Upper lobe of left lung (tissue), 4 donors: ENCODE measurements around the gene CYP26B1.

Experiments
- EP300 ChIP-seq, 4 donors: sonication (generic); formaldehyde crosslinking; IDR thresholded peaks; one replicate each; pipeline ENCODE4 v1.5.1; 2017; ENCODE audit warnings: antibody characterized with exemption in 4 of 4, control low read depth in 2 of 4
- POLR2A ChIP-seq, 4 donors: fragments of 450-650 bp; IDR thresholded peaks; one replicate each; pipeline ENCODE4 v1.5.1; 2016 to 2017; ENCODE audit warnings: antibody characterized with exemption in 4 of 4, mild to moderate bottlenecking in 2 of 4
- POLR2AphosphoS5 ChIP-seq, 2 donors: sonication (generic); formaldehyde crosslinking; IDR thresholded peaks; one replicate each; pipeline ENCODE4 v1.5.1; 2017; ENCODE audit warnings: antibody characterized with exemption in 2 of 2
- TF ChIP-seq, protein P1 (sequence below), 6 experiments: fragments of 450-650 bp in 4 of 6; fragments of 200-600 bp in 2 of 6; sonication (generic) in 2 of 6; IDR thresholded peaks; one replicate each; pipeline ENCODE4 v1.5.1; 2016 to 2019; ENCODE audit warnings: antibody characterized with exemption in 6 of 6

DNA sequence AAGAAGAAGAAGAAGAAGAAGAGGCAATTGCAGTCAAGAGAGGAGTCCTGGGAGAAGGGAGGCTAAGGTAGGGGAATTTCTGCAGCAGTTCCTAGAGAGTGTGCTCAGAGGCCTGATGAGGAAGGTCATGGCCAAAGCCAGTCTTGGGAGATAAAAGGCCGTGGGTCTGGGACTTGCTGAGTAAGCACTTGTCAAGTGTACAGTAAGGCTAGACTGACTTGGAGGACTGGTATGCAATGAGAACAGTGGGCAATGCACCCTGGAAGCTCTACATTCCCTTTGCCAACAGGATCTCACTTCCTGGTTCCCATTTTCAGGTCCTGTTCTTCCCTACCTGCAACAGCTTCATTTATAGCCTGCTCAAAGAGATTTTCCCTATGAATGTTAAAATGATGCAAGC lies 28.6 kb upstream of the CYP26B1 start:
- no peak for TF ChIP-seq EP300 (IDR thresholded peaks at IDR 0.05)
- TF ChIP-seq POLR2AphosphoS5 (IDR thresholded peaks at IDR 0.05): no peak
- TF ChIP-seq, protein P1, sequence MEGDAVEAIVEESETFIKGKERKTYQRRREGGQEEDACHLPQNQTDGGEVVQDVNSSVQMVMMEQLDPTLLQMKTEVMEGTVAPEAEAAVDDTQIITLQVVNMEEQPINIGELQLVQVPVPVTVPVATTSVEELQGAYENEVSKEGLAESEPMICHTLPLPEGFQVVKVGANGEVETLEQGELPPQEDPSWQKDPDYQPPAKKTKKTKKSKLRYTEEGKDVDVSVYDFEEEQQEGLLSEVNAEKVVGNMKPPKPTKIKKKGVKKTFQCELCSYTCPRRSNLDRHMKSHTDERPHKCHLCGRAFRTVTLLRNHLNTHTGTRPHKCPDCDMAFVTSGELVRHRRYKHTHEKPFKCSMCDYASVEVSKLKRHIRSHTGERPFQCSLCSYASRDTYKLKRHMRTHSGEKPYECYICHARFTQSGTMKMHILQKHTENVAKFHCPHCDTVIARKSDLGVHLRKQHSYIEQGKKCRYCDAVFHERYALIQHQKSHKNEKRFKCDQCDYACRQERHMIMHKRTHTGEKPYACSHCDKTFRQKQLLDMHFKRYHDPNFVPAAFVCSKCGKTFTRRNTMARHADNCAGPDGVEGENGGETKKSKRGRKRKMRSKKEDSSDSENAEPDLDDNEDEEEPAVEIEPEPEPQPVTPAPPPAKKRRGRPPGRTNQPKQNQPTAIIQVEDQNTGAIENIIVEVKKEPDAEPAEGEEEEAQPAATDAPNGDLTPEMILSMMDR (IDR thresholded peaks at IDR 0.05): no peak
- TF ChIP-seq POLR2A (IDR thresholded peaks at IDR 0.05): no peak
